Measurements from ENCODE around the gene CDK6. TPM values are rescaled to one million over a fixed set of nuclear protein-coding genes. Genes with fewer than 3 reads are reported as not detected.
A peak's percentile ranks its signal among the peaks of the same experiment; 100 is the strongest.

CDK6 gene
- total RNA-seq, 4 donors from 2014 or later, result 1.2 to 6.9 (median 2.6) TPM

- in situ Hi-C loops (cut with MboI; ENCODE audit: low sequenced_read_pairs in 4 of 4), result no loop called here
Observed at GRCh38 chr7:92598310-92598981, 237.9 kb downstream of the CDK6 start.

DNA sequence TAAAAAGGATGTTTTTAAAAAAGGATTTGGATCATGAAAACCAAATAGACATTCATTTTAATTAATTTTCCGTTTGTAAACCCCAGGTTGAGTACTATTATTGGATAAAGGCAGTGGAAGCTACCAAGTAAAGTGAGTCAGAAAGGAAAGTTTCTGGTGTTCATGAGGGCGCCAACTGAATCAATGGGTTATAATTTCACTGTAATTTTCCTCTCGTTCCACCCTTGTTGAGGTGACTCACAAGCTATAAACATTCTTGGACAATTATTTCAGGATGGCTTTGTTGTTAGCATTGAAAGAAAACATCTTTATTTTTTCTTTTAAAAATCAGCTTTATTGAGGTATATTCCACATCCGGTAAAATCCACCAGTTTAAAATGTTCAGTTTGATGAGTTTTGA lies 241.1 kb downstream of the CDK6 start:
- no peak overlapping the region for H3K4me3 ChIP-seq
- no peaks in the 10 kb centered on the region for H3K36me3 ChIP-seq
- DNase-seq (no peak), ATAC-seq (no peak)
- intact Hi-C loops (cut with DNase I; ENCODE audit: low total_unique reads), result no loop called here
- H3K9me3 ChIP-seq, result no peaks in the 10 kb centered on the region
- H3K27ac ChIP-seq, result no peak overlapping the region
- H3K4me1 ChIP-seq, result peaks cover 4 to 6% of the 10 kb centered on the region in 2 donors
- in situ Hi-C loops (cut with MboI; ENCODE audit: low sequenced_read_pairs in 4 of 4), result no loop called here
- TF ChIP-seq POLR2A (IDR thresholded peaks at IDR 0.05) (no peak), CTCF (IDR thresholded peaks at IDR 0.05 in 4 of 5, conservative IDR thresholded peaks at IDR 0.05 in 1 of 5) (no peak)
- no peaks in the 10 kb centered on the region for H3K27me3 ChIP-seq

More at GRCh38 chr7:92598310-92598981, 237.9 kb downstream of the CDK6 start:
- Histone ChIP-seq H3K36me3 (no peaks in the 10 kb centered on the region), H3K9me3 (no peaks in the 10 kb centered on the region), H3K27me3 (no peaks in the 10 kb centered on the region), H3K27ac (no peak overlapping the region), H3K4me1 (no peaks in the 10 kb centered on the region), H3K4me3 (no peak overlapping the region)
- DNase-seq, result no peak
- no peak for ATAC-seq
- TF ChIP-seq CTCF (IDR thresholded peaks at IDR 0.05 in 4 of 5, conservative IDR thresholded peaks at IDR 0.05 in 1 of 5), result no peak
- no peak for TF ChIP-seq POLR2A (IDR thresholded peaks at IDR 0.05)
- intact Hi-C loops (cut with DNase I; ENCODE audit: low total_unique reads), result no loop called here

DNA sequence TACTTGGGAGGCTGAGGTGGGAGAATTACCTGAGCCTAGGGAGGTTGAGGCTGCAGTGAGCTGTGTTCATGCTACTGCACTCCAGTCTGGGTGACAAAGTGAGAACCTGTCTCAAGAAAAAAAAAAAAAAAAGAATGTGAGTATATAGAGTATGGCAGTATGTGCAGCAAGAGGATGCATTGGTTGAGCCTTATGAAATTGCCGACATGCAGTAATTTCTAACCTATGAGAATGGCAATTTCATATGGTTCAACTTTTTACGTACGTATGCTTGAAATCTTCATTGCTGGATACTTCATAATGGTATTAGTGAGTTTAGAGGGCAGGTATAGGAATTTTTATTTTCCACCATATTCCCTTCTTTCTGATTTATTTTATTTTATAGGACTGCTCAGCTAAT lies 241.6 kb downstream of the CDK6 start:
- Histone ChIP-seq H3K36me3 (no peaks in the 10 kb centered on the region), H3K4me3 (no peak overlapping the region), H3K4me1 (peaks cover 4 to 6% of the 10 kb centered on the region in 2 donors), H3K27ac (no peak overlapping the region), H3K9me3 (no peaks in the 10 kb centered on the region), H3K27me3 (no peaks in the 10 kb centered on the region)
- intact Hi-C loops (cut with DNase I; ENCODE audit: low total_unique reads), result loop anchor here (5.0 kb wide), 1 partner anchor 67 kb away; the partner anchor contains the start of genes PEX1 and RBM48
- no peak for TF ChIP-seq POLR2A (IDR thresholded peaks at IDR 0.05)
- no peak for TF ChIP-seq CTCF (IDR thresholded peaks at IDR 0.05 in 4 of 5, conservative IDR thresholded peaks at IDR 0.05 in 1 of 5)
- in situ Hi-C loops (cut with MboI; ENCODE audit: low sequenced_read_pairs in 4 of 4), result no loop called here
- DNase-seq (no peak), ATAC-seq (no peak)

GRCh38 chr7:92590711-92591310 lies 245.6 kb downstream of the CDK6 start:
- in situ Hi-C loops (cut with MboI; ENCODE audit: low sequenced_read_pairs in 4 of 4) (no loop called here), intact Hi-C loops (cut with DNase I; ENCODE audit: low total_unique reads) (loop anchor here (5.0 kb wide), 1 partner anchor 64 kb away; the partner anchor contains the start of genes PEX1 and RBM48)
- ATAC-seq (no peak), DNase-seq (no peak)
- peak overlapping the region; percentile 84 to 97 (median 87) for H3K27ac ChIP-seq
- no peaks in the 10 kb centered on the region for H3K27me3 ChIP-seq
- H3K36me3 ChIP-seq, result no peaks in the 10 kb centered on the region
- H3K4me3 ChIP-seq, result peak overlapping the region; percentile 88 to 95 (median 92)
- TF ChIP-seq POLR2A (IDR thresholded peaks at IDR 0.05), result no peak
- TF ChIP-seq CTCF (IDR thresholded peaks at IDR 0.05 in 4 of 5, conservative IDR thresholded peaks at IDR 0.05 in 1 of 5), result no peak
- H3K9me3 ChIP-seq, result no peaks in the 10 kb centered on the region
- peaks cover 35 to 40% of the 10 kb centered on the region in 2 donors for H3K4me1 ChIP-seq
